Fibroblast of the conjunctiva (primary cell): Measurements from ENCODE around the gene VMP1.
"Not testable (repeated sequence)": the region's sequence is repeated elsewhere in the genome, so short reads cannot be mapped to it uniquely, and the experiment has no call there.

ENCODE experiments used
- DNase-seq: peaks from one replicate; pipeline ENCODE4 v3.0.0-alpha.2; 2010; ENCODE audit warnings: low read depth

Gene VMP1

GRCh38 chr17:59863616-59864015, 156.2 kb downstream of the VMP1 start:
- DNase-seq, result no peak

- DNase-seq, result no peak
These were observed 162.4 kb downstream of the VMP1 start for GRCh38 chr17:59869941-59870218.

- DNase-seq, result no peak
These were observed 163.0 kb downstream of the VMP1 start for GRCh38 chr17:59870482-59870881.

- DNase-seq, result no peak
These were observed 164.9 kb downstream of the VMP1 start for GRCh38 chr17:59872351-59872750.

GRCh38 chr17:59873414-59873813, 166.0 kb downstream of the VMP1 start:
- not testable (repeated sequence) for DNase-seq

- no peak for DNase-seq
These were observed 166.9 kb downstream of the VMP1 start for GRCh38 chr17:59874376-59874775.

- DNase-seq, result no peak
These were observed 168.7 kb downstream of the VMP1 start for GRCh38 chr17:59876107-59876506.

- no peak for DNase-seq
These were observed 170.5 kb downstream of the VMP1 start for GRCh38 chr17:59877965-59878364.

- no peak for DNase-seq
These were observed 171.2 kb downstream of the VMP1 start for GRCh38 chr17:59878624-59879023.

GRCh38 chr17:59884861-59885260, 177.4 kb downstream of the VMP1 start:
- no peak for DNase-seq

GRCh38 chr17:59888145-59888750, 180.8 kb downstream of the VMP1 start:
- DNase-seq, result no peak

- no peak for DNase-seq
These were observed 183.3 kb downstream of the VMP1 start for GRCh38 chr17:59890720-59891119.
